ENCODE data around the gene RABGAP1. TPM values are rescaled to one million over a fixed set of nuclear protein-coding genes. Genes with fewer than 3 reads are reported as not detected.

Gene RABGAP1
- total and polyA plus RNA-seq, 4 donors, result 3.8 to 25.7 (median 10.5) TPM

- Histone ChIP-seq H3K4me1 (ENCODE audit: control insufficient read depth in 4 of 4, insufficient read depth in 4 of 4, low read length in 3 of 4) (peaks cover 3 to 11% (median 10%) of the 10 kb centered on the region in 4 donors), H3K36me3 (ENCODE audit: control insufficient read depth in 4 of 4, insufficient read depth in 3 of 4, low read depth in 1 of 4, low read length in 3 of 4) (peaks cover 0 to 23% (median 15%) of the 10 kb centered on the region in 4 donors), H3K27me3 (ENCODE audit: control insufficient read depth in 4 of 4, insufficient read depth in 4 of 4, low read length in 3 of 4) (no peaks in the 10 kb centered on the region), H3K9me3 (ENCODE audit: control insufficient read depth in 4 of 4, low read length in 3 of 4) (no peaks in the 10 kb centered on the region), H3K9ac (ENCODE audit: low read depth in 1 of 2, low read length in 2 of 2) (no peak overlapping the region), H3K27ac (ENCODE audit: low read depth in 1 of 2, low read length in 2 of 2) (no peak overlapping the region), H3K4me3 (ENCODE audit: low read depth in 1 of 3, low read length in 3 of 3) (no peak overlapping the region)
- WGBS, result 96% methylated on average over 1 of the region's 1 CpG
- TF ChIP-seq FOXA1 (IDR thresholded peaks at IDR 0.05) (no peak), FOXA2 (IDR thresholded peaks at IDR 0.05) (no peak), ZBTB33 (IDR thresholded peaks at IDR 0.05) (no peak), HNF4A (conservative IDR thresholded peaks at IDR 0.05) (no peak), CTCF (IDR thresholded peaks at IDR 0.05; ENCODE audit: low read depth, low read length, missing input control) (no peak), EGR1 (IDR thresholded peaks at IDR 0.05; ENCODE audit: low read depth in 2 of 2) (no peak), YY1 (IDR thresholded peaks at IDR 0.05) (no peak), ATF3 (IDR thresholded peaks at IDR 0.05) (no peak), TAF1 (conservative IDR thresholded peaks at IDR 0.05) (no peak), REST (IDR thresholded peaks at IDR 0.05) (no peak), MAX (IDR thresholded peaks at IDR 0.05) (no peak), SP1 (IDR thresholded peaks at IDR 0.05) (no peak), RXRA (IDR thresholded peaks at IDR 0.05) (no peak), HNF4G (IDR thresholded peaks at IDR 0.05) (no peak), JUND (IDR thresholded peaks at IDR 0.05) (no peak), GABPA (IDR thresholded peaks at IDR 0.05 in 1 of 2, conservative IDR thresholded peaks at IDR 0.05 in 1 of 2) (no peak), NR2F2 (IDR thresholded peaks at IDR 0.05) (no peak), RAD21 (IDR thresholded peaks at IDR 0.05) (no peak)
- no peak for DNase-seq (ENCODE audit: low spot score)
Measured at GRCh38 chr9:123016631-123017030, 75.8 kb downstream of the RABGAP1 start.
